ENCODE data around the gene DENND4B.

DENND4B gene

GRCh38 chr1:153945795-153946621 is 510 bp downstream of the DENND4B start:
- peak; percentile 47 to 79 (median 63) for DNase-seq

GRCh38 chr1:153945131-153945794 is 1.3 kb downstream of the DENND4B start:
- DNase-seq, result peak in 2 of 3 experiments; percentile 32 to 63

- DNase-seq, result no peak
Observed at GRCh38 chr1:153944827-153945117, 1.7 kb downstream of the DENND4B start.

GRCh38 chr1:153944005-153944826 is 2.3 kb downstream of the DENND4B start:
- DNase-seq, result no peak

GRCh38 chr1:153942766-153943549 is 3.6 kb downstream of the DENND4B start:
- no peak for DNase-seq

- DNase-seq, result no peak
Observed at GRCh38 chr1:153941826-153942725, 4.4 kb downstream of the DENND4B start.

GRCh38 chr1:153940756-153941155 is 5.8 kb downstream of the DENND4B start:
- no peak for DNase-seq

GRCh38 chr1:153939476-153939875 is 7.0 kb downstream of the DENND4B start:
- DNase-seq, result no peak

- no peak for DNase-seq
Observed at GRCh38 chr1:153938996-153939395, 7.5 kb downstream of the DENND4B start.

GRCh38 chr1:153937331-153937730 is 9.2 kb downstream of the DENND4B start:
- DNase-seq, result no peak

- no peak for DNase-seq
Observed at GRCh38 chr1:153936011-153936802, 10.3 kb downstream of the DENND4B start.

- no peak for DNase-seq
Observed at GRCh38 chr1:153934746-153935145, 11.8 kb downstream of the DENND4B start.

- no peak for DNase-seq
Observed at GRCh38 chr1:153933955-153934354, 12.6 kb downstream of the DENND4B start.

- DNase-seq, result no peak
Observed at GRCh38 chr1:153933430-153933829, 13.1 kb downstream of the DENND4B start.

- no peak for DNase-seq
Observed at GRCh38 chr1:153932156-153933131, 14.1 kb downstream of the DENND4B start.

GRCh38 chr1:153929981-153930948 is 16.3 kb downstream of the DENND4B start:
- DNase-seq, result no peak

- no peak for DNase-seq
Observed at GRCh38 chr1:153929426-153929825, 17.1 kb downstream of the DENND4B start.

GRCh38 chr1:153928791-153929341 is 17.7 kb downstream of the DENND4B start:
- DNase-seq, result no peak

Data from NCI-H1417 (cell line).